K562 (cell line): Measurements from ENCODE around the gene DAO. TPM values are rescaled to one million over a fixed set of nuclear protein-coding genes. Genes with fewer than 3 reads are reported as not detected.

Experiments used
- ARHGAP35 ChIP-seq: fragments of 450-650 bp; IDR thresholded peaks from 2 replicates; pipeline ENCODE4 v1.6.1; 2018; ENCODE audit not compliant: partially characterized antibody
- MTF1 ChIP-seq: fragments of 250-450 bp; sonication (Bioruptor Pico); IDR thresholded peaks from 2 replicates; pipeline ENCODE4 v1.9.0; 2021; ENCODE audit warnings: moderate library complexity, mild to moderate bottlenecking, inconsistent platforms, borderline replicate concordance
- NR2C2 ChIP-seq, 2 experiments: fragments of 200-800 bp in 1 of 2; sonication (Bioruptor generic) in 1 of 2; sonication (generic) in 1 of 2; formaldehyde crosslinking in 1 of 2; IDR thresholded peaks; 2 replicates each; pipeline versions ENCODE4 v1.6.1 to v1.8.0; 2016 to 2022; ENCODE audit warnings: mild to moderate bottlenecking in 1 of 2, missing compliant biosample characterization in 1 of 2, missing genetic modification characterization in 1 of 2, missing genetic modification reagents in 1 of 2
- XRCC3 ChIP-seq: fragments of 450-650 bp; IDR thresholded peaks from 2 replicates; pipeline ENCODE4 v1.6.1; 2017; ENCODE audit warnings: mild to moderate bottlenecking, moderate library complexity
- polyA plus RNA-seq, 8 experiments: library from polyadenylated mRNA; depleted of rRNA in 4 of 8; stranded (reverse) in 5 of 8; unstranded in 3 of 8; fragments of >200 nt; fragmentation: Nextera tagmentation in 2 of 8; fragmentation: Illumina TruSeq in 1 of 8; extraction: Ambion mirVana in 2 of 8; extraction: Trizol in 1 of 8; gene quantifications; 2 replicates each; pipeline versions ENCODE4 v1.2.1 to v1.2.3, GENCODE V29; 2011 to 2014; ENCODE audit warnings: inconsistent platforms in 1 of 8, missing spikeins in 1 of 8
- total RNA-seq, 7 experiments: library from RNA; depleted of rRNA in 6 of 7; stranded (reverse); fragments of >200 nt in 6 of 7; fragmentation: Illumina TruSeq in 2 of 7; extraction: Trizol in 2 of 7; gene quantifications; 2 replicates each; pipeline versions ENCODE4 v1.2.1 to v1.2.3, GENCODE V29; 2011 to 2021; ENCODE audit warnings: low replicate concordance in 1 of 7
- TF ChIP-seq, protein P1 (sequence below), 3 experiments: fragments of 200-800 bp in 1 of 3; sonication (Bioruptor generic) in 1 of 3; sonication (generic) in 1 of 3; formaldehyde crosslinking in 1 of 3; IDR thresholded peaks; 2 replicates each; pipeline versions ENCODE4 v1.6.1 to v1.8.0; 2016 to 2022; ENCODE audit warnings: mild to moderate bottlenecking in 2 of 3, missing compliant biosample characterization in 2 of 3, missing genetic modification characterization in 2 of 3, missing genetic modification reagents in 1 of 3
- TF ChIP-seq, protein P2 (sequence below): fragments of 200-600 bp; sonication (generic); IDR thresholded peaks from one replicate; pipeline ENCODE4 v1.6.1; 2012; ENCODE audit warnings: mild to moderate bottlenecking, low read depth, low read length, inconsistent platforms
- TF ChIP-seq, protein P3 (sequence below): fragments of 450-650 bp; IDR thresholded peaks from 2 replicates; pipeline ENCODE4 v1.6.1; 2016; ENCODE audit warnings: low read depth, mild to moderate bottlenecking, moderate library complexity
- TF ChIP-seq, protein P4 (sequence below): fragments of 150-350 bp; conservative IDR thresholded peaks from 2 replicates; pipeline ENCODE4 v1.6.1; 2014; ENCODE audit warnings: low read length

DAO gene
- total and polyA plus RNA-seq, 9 of the 15 experiments (the other 6 are each of a cell fraction or from before 2014, with no cell fraction given): not detected

- TF ChIP-seq, protein P1, sequence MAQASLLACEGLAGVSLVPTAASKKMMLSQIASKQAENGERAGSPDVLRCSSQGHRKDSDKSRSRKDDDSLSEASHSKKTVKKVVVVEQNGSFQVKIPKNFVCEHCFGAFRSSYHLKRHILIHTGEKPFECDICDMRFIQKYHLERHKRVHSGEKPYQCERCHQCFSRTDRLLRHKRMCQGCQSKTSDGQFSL (CRISPR knock-in tag; IDR thresholded peaks at IDR 0.05): no peak
- TF ChIP-seq, protein P1 (tag; IDR thresholded peaks at IDR 0.05): no peak
- no peak for TF ChIP-seq ARHGAP35
- TF ChIP-seq, protein P2, sequence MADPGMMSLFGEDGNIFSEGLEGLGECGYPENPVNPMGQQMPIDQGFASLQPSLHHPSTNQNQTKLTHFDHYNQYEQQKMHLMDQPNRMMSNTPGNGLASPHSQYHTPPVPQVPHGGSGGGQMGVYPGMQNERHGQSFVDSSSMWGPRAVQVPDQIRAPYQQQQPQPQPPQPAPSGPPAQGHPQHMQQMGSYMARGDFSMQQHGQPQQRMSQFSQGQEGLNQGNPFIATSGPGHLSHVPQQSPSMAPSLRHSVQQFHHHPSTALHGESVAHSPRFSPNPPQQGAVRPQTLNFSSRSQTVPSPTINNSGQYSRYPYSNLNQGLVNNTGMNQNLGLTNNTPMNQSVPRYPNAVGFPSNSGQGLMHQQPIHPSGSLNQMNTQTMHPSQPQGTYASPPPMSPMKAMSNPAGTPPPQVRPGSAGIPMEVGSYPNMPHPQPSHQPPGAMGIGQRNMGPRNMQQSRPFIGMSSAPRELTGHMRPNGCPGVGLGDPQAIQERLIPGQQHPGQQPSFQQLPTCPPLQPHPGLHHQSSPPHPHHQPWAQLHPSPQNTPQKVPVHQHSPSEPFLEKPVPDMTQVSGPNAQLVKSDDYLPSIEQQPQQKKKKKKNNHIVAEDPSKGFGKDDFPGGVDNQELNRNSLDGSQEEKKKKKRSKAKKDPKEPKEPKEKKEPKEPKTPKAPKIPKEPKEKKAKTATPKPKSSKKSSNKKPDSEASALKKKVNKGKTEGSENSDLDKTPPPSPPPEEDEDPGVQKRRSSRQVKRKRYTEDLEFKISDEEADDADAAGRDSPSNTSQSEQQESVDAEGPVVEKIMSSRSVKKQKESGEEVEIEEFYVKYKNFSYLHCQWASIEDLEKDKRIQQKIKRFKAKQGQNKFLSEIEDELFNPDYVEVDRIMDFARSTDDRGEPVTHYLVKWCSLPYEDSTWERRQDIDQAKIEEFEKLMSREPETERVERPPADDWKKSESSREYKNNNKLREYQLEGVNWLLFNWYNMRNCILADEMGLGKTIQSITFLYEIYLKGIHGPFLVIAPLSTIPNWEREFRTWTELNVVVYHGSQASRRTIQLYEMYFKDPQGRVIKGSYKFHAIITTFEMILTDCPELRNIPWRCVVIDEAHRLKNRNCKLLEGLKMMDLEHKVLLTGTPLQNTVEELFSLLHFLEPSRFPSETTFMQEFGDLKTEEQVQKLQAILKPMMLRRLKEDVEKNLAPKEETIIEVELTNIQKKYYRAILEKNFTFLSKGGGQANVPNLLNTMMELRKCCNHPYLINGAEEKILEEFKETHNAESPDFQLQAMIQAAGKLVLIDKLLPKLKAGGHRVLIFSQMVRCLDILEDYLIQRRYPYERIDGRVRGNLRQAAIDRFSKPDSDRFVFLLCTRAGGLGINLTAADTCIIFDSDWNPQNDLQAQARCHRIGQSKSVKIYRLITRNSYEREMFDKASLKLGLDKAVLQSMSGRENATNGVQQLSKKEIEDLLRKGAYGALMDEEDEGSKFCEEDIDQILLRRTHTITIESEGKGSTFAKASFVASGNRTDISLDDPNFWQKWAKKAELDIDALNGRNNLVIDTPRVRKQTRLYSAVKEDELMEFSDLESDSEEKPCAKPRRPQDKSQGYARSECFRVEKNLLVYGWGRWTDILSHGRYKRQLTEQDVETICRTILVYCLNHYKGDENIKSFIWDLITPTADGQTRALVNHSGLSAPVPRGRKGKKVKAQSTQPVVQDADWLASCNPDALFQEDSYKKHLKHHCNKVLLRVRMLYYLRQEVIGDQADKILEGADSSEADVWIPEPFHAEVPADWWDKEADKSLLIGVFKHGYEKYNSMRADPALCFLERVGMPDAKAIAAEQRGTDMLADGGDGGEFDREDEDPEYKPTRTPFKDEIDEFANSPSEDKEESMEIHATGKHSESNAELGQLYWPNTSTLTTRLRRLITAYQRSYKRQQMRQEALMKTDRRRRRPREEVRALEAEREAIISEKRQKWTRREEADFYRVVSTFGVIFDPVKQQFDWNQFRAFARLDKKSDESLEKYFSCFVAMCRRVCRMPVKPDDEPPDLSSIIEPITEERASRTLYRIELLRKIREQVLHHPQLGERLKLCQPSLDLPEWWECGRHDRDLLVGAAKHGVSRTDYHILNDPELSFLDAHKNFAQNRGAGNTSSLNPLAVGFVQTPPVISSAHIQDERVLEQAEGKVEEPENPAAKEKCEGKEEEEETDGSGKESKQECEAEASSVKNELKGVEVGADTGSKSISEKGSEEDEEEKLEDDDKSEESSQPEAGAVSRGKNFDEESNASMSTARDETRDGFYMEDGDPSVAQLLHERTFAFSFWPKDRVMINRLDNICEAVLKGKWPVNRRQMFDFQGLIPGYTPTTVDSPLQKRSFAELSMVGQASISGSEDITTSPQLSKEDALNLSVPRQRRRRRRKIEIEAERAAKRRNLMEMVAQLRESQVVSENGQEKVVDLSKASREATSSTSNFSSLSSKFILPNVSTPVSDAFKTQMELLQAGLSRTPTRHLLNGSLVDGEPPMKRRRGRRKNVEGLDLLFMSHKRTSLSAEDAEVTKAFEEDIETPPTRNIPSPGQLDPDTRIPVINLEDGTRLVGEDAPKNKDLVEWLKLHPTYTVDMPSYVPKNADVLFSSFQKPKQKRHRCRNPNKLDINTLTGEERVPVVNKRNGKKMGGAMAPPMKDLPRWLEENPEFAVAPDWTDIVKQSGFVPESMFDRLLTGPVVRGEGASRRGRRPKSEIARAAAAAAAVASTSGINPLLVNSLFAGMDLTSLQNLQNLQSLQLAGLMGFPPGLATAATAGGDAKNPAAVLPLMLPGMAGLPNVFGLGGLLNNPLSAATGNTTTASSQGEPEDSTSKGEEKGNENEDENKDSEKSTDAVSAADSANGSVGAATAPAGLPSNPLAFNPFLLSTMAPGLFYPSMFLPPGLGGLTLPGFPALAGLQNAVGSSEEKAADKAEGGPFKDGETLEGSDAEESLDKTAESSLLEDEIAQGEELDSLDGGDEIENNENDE: no peak
- TF ChIP-seq, protein P3, sequence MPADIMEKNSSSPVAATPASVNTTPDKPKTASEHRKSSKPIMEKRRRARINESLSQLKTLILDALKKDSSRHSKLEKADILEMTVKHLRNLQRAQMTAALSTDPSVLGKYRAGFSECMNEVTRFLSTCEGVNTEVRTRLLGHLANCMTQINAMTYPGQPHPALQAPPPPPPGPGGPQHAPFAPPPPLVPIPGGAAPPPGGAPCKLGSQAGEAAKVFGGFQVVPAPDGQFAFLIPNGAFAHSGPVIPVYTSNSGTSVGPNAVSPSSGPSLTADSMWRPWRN: peak; percentile 79
- no peak for TF ChIP-seq MTF1 (CRISPR knock-in tag)
- TF ChIP-seq, protein P4, sequence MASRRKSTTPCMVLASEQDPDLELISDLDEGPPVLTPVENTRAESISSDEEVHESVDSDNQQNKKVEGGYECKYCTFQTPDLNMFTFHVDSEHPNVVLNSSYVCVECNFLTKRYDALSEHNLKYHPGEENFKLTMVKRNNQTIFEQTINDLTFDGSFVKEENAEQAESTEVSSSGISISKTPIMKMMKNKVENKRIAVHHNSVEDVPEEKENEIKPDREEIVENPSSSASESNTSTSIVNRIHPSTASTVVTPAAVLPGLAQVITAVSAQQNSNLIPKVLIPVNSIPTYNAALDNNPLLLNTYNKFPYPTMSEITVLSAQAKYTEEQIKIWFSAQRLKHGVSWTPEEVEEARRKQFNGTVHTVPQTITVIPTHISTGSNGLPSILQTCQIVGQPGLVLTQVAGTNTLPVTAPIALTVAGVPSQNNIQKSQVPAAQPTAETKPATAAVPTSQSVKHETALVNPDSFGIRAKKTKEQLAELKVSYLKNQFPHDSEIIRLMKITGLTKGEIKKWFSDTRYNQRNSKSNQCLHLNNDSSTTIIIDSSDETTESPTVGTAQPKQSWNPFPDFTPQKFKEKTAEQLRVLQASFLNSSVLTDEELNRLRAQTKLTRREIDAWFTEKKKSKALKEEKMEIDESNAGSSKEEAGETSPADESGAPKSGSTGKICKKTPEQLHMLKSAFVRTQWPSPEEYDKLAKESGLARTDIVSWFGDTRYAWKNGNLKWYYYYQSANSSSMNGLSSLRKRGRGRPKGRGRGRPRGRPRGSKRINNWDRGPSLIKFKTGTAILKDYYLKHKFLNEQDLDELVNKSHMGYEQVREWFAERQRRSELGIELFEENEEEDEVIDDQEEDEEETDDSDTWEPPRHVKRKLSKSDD: no peak
- no peak; the same call in 1 of the 2 replicates for TF ChIP-seq NR2C2 (CRISPR knock-in tag; IDR thresholded peaks at IDR 0.05)
- no peak for TF ChIP-seq NR2C2 (tag; IDR thresholded peaks at IDR 0.05)
- no peak for TF ChIP-seq XRCC3
Observed at GRCh38 chr12:108855284-108856169, 24.4 kb upstream of the DAO start (continued).
